SHP77 treated with DMSO at 0.1 percent for 48 hours (cell line): ENCODE results near the gene PROZ.

Source experiments
- DNase-seq: peaks from one replicate; lab custom pipeline; 2025; lab: John Stamatoyannopoulos, UW

PROZ gene

GRCh38 chr13:113141601-113141970 lies 16.9 kb upstream of the PROZ start:
- no peak for DNase-seq

GRCh38 chr13:113142876-113143275 lies 15.6 kb upstream of the PROZ start:
- DNase-seq = no peak

- no peak for DNase-seq
These were observed 14.8 kb upstream of the PROZ start for GRCh38 chr13:113143466-113144254.

- no peak for DNase-seq
These were observed 14.2 kb upstream of the PROZ start for GRCh38 chr13:113144255-113144629.

GRCh38 chr13:113145496-113145895 lies 13.0 kb upstream of the PROZ start:
- DNase-seq = no peak

- no peak for DNase-seq
These were observed 12.4 kb upstream of the PROZ start for GRCh38 chr13:113145911-113146598.

GRCh38 chr13:113146750-113147149 lies 11.7 kb upstream of the PROZ start:
- no peak for DNase-seq

GRCh38 chr13:113147206-113147605 lies 11.2 kb upstream of the PROZ start:
- no peak for DNase-seq

GRCh38 chr13:113148407-113148806 lies 10.0 kb upstream of the PROZ start:
- no peak for DNase-seq

GRCh38 chr13:113148940-113149503 lies 9.4 kb upstream of the PROZ start:
- DNase-seq = no peak

GRCh38 chr13:113149711-113150549 lies 8.5 kb upstream of the PROZ start:
- no peak for DNase-seq

GRCh38 chr13:113150550-113151365 lies 7.7 kb upstream of the PROZ start:
- DNase-seq = no peak

- DNase-seq = no peak
These were observed 6.4 kb upstream of the PROZ start for GRCh38 chr13:113151745-113152690.

GRCh38 chr13:113152691-113152983 lies 5.8 kb upstream of the PROZ start:
- no peak for DNase-seq

- DNase-seq = peak; percentile 43
These were observed 5.3 kb upstream of the PROZ start for GRCh38 chr13:113152984-113153809.

GRCh38 chr13:113153810-113154748 lies 4.4 kb upstream of the PROZ start:
- DNase-seq = no peak

GRCh38 chr13:113155201-113155600 lies 3.2 kb upstream of the PROZ start:
- DNase-seq = no peak

- DNase-seq = no peak
These were observed 2.3 kb upstream of the PROZ start for GRCh38 chr13:113155982-113156655.
